OCI-LY1 (cell line): Measurements from ENCODE around the gene RNF144B.

Experiments used
- H2AFZ ChIP-seq: fragments of 200-600 bp; sonication (generic), shearing (Covaris generic); 2 replicates; pipeline ENCODE4 v1.6.0; 2014; ENCODE audit warnings: antibody characterized with exemption, mild to moderate bottlenecking, low read length
- H3F3A ChIP-seq: fragments of 200-600 bp; sonication (generic), shearing (Covaris generic); 2 replicates; pipeline ENCODE4 v1.6.0; 2014; ENCODE audit warnings: mild to moderate bottlenecking, antibody characterized with exemption, low read length, moderate library complexity; ENCODE audit not compliant: insufficient read depth
- H3K27ac ChIP-seq: fragments of 200-600 bp; sonication (generic); 2 replicates; pipeline ENCODE4 v1.5.1; 2014; ENCODE audit warnings: low read length, mixed run types, mild to moderate bottlenecking, low read depth; ENCODE audit not compliant: poor library complexity, severe bottlenecking
- H3K27me3 ChIP-seq: fragments of 200-600 bp; sonication (generic); 2 replicates; pipeline ENCODE4 v1.6.0; 2014; ENCODE audit warnings: antibody characterized with exemption, mild to moderate bottlenecking, low read length, moderate library complexity; ENCODE audit not compliant: insufficient read depth
- H3K36me3 ChIP-seq: fragments of 200-600 bp; sonication (generic); 2 replicates; pipeline ENCODE4 v1.6.1; 2014; ENCODE audit warnings: mild to moderate bottlenecking, antibody characterized with exemption, low read length, moderate library complexity, mixed read lengths; ENCODE audit not compliant: insufficient read depth
- H3K4me1 ChIP-seq: fragments of 200-600 bp; sonication (generic); 2 replicates; pipeline ENCODE4 v1.5.1; 2014; ENCODE audit warnings: mild to moderate bottlenecking, low read length, moderate library complexity; ENCODE audit not compliant: insufficient read depth, severe bottlenecking
- H3K4me2 ChIP-seq: fragments of 200-600 bp; sonication (generic), shearing (Covaris generic); 2 replicates; pipeline ENCODE4 v1.6.1; 2014; ENCODE audit warnings: low read length
- H3K4me3 ChIP-seq: fragments of 200-600 bp; sonication (generic); 2 replicates; pipeline ENCODE4 v1.5.1; 2014; ENCODE audit warnings: low read length, low read depth, mild to moderate bottlenecking, mixed read lengths; ENCODE audit not compliant: poor library complexity, severe bottlenecking
- H3K79me2 ChIP-seq: fragments of 200-600 bp; shearing (Covaris generic); 2 replicates; pipeline ENCODE4 v1.6.1; 2016; ENCODE audit warnings: mixed run types, low read length, mixed read lengths; ENCODE audit not compliant: insufficient read depth
- H3K9ac ChIP-seq: fragments of 200-600 bp; sonication (generic), shearing (Covaris generic); 2 replicates; pipeline ENCODE4 v1.6.1; 2014; ENCODE audit warnings: mild to moderate bottlenecking, low read length, mixed read lengths
- H3K9me2 ChIP-seq: fragments of 200-600 bp; sonication (generic), shearing (Covaris generic); 2 replicates; pipeline ENCODE4 v1.6.1; 2014; ENCODE audit warnings: low read depth, mild to moderate bottlenecking, low read length, mixed read lengths
- H3K9me3 ChIP-seq: fragments of 200-600 bp; shearing (Covaris generic); 2 replicates; pipeline ENCODE4 v1.6.1; 2014; ENCODE audit warnings: low read length, mixed read lengths
- H4K20me1 ChIP-seq: fragments of 200-600 bp; sonication (generic), shearing (Covaris generic); 2 replicates; pipeline ENCODE4 v1.6.0; 2016; ENCODE audit warnings: mild to moderate bottlenecking, low read length; ENCODE audit not compliant: insufficient read depth
- CTCF ChIP-seq: fragments of 200-600 bp; sonication (generic), shearing (Covaris generic); IDR thresholded peaks from 2 replicates; pipeline ENCODE4 v1.5.1; 2017; ENCODE audit warnings: mild to moderate bottlenecking, antibody characterized with exemption, low read length, moderate library complexity, mixed read lengths
- EZH2 ChIP-seq: fragments of 200-600 bp; sonication (generic), shearing (Covaris generic); IDR thresholded peaks from 2 replicates; pipeline ENCODE4 v1.8.0; 2017; ENCODE audit warnings: borderline replicate concordance, mixed run types, mild to moderate bottlenecking, antibody characterized with exemption, low read length, moderate library complexity, mixed read lengths

The RNF144B gene

GRCh38 chr6:18493382-18493891 is 106.3 kb downstream of the RNF144B start:
- Histone ChIP-seq H3K79me2 (no peaks in the 10 kb centered on the region), H3K27me3 (no peaks in the 10 kb centered on the region), H2AFZ (no peak overlapping the region), H3K4me2 (no peak overlapping the region), H3K9me2 (no peaks in the 10 kb centered on the region), H3K9ac (no peak overlapping the region), H3K27ac (no peak overlapping the region), H3K9me3 (no peaks in the 10 kb centered on the region), H3K4me3 (no peak overlapping the region), H3F3A (no peaks in the 10 kb centered on the region), H4K20me1 (no peaks in the 10 kb centered on the region), H3K36me3 (no peaks in the 10 kb centered on the region), H3K4me1 (peaks cover 16% of the 10 kb centered on the region)
- no peak for TF ChIP-seq EZH2
- TF ChIP-seq CTCF: no peak

- no peaks in the 10 kb centered on the region for H3K9me2 ChIP-seq
- H3K27ac ChIP-seq: no peak overlapping the region
- TF ChIP-seq CTCF (no peak), EZH2 (no peak)
- H3K27me3 ChIP-seq: no peaks in the 10 kb centered on the region
- no peaks in the 10 kb centered on the region for H3K36me3 ChIP-seq
- no peaks in the 10 kb centered on the region for H3F3A ChIP-seq
- no peaks in the 10 kb centered on the region for H3K9me3 ChIP-seq
- H3K9ac ChIP-seq: no peak overlapping the region
- peaks cover 16% of the 10 kb centered on the region for H3K4me1 ChIP-seq
- no peak overlapping the region for H3K4me3 ChIP-seq
- H3K4me2 ChIP-seq: no peak overlapping the region
- H4K20me1 ChIP-seq: no peaks in the 10 kb centered on the region
- H2AFZ ChIP-seq: no peak overlapping the region
- no peaks in the 10 kb centered on the region for H3K79me2 ChIP-seq
Measured at GRCh38 chr6:18493925-18494324, 106.8 kb downstream of the RNF144B start.

- H3K79me2 ChIP-seq: no peaks in the 10 kb centered on the region
- no peaks in the 10 kb centered on the region for H3K36me3 ChIP-seq
- no peak overlapping the region for H3K27ac ChIP-seq
- no peaks in the 10 kb centered on the region for H3F3A ChIP-seq
- H3K9me3 ChIP-seq: no peaks in the 10 kb centered on the region
- H3K4me1 ChIP-seq: peaks cover 16% of the 10 kb centered on the region
- H3K4me3 ChIP-seq: no peak overlapping the region
- H3K9ac ChIP-seq: no peak overlapping the region
- H3K27me3 ChIP-seq: no peaks in the 10 kb centered on the region
- H4K20me1 ChIP-seq: no peaks in the 10 kb centered on the region
- no peak overlapping the region for H2AFZ ChIP-seq
- no peaks in the 10 kb centered on the region for H3K9me2 ChIP-seq
- TF ChIP-seq EZH2 (no peak), CTCF (no peak)
- H3K4me2 ChIP-seq: no peak overlapping the region
Measured at GRCh38 chr6:18495236-18495635, 108.1 kb downstream of the RNF144B start.
